Measurements from ENCODE around the gene PRKN.

The PRKN gene

GRCh38 chr6:162187168-162187935, 540.2 kb downstream of the PRKN start:
- H3K27me3 Mint-ChIP-seq = no peaks in the 10 kb centered on the region
- peaks cover 2% of the 10 kb centered on the region for H3K9me3 Mint-ChIP-seq
- DNase-seq (ENCODE audit: low spot score in 2 of 2) (no peak), ATAC-seq (ENCODE audit: low read depth) (no peak)
- H3K4me1 Mint-ChIP-seq = peaks cover under 1% of the 10 kb centered on the region
- no peak overlapping the region for H3K27ac Mint-ChIP-seq
- peaks cover 2% of the 10 kb centered on the region for H3K36me3 Mint-ChIP-seq
- no peak overlapping the region for H3K4me3 Mint-ChIP-seq

- ATAC-seq (ENCODE audit: low read depth) (no peak), DNase-seq (ENCODE audit: low spot score in 2 of 2) (no peak)
- Mint-ChIP-seq H3K9me3 (peaks cover 2% of the 10 kb centered on the region), H3K4me1 (peaks cover 19% of the 10 kb centered on the region), H3K36me3 (peaks cover 2% of the 10 kb centered on the region), H3K27me3 (no peaks in the 10 kb centered on the region), H3K27ac (no peak overlapping the region), H3K4me3 (no peak overlapping the region)
These were observed 543.1 kb downstream of the PRKN start for GRCh38 chr6:162184465-162184864.

- ATAC-seq (ENCODE audit: low read depth) (peak; percentile 37), DNase-seq (ENCODE audit: low spot score in 2 of 2) (no peak)
- no peak overlapping the region for H3K4me3 Mint-ChIP-seq
- no peaks in the 10 kb centered on the region for H3K9me3 Mint-ChIP-seq
- peaks cover 23% of the 10 kb centered on the region for H3K4me1 Mint-ChIP-seq
- H3K27ac Mint-ChIP-seq = peak overlapping the region; percentile 25
- no peaks in the 10 kb centered on the region for H3K36me3 Mint-ChIP-seq
- H3K27me3 Mint-ChIP-seq = no peaks in the 10 kb centered on the region
These were observed 545.7 kb downstream of the PRKN start for GRCh38 chr6:162181741-162182401.

- H3K9me3 Mint-ChIP-seq = no peaks in the 10 kb centered on the region
- peaks cover 23% of the 10 kb centered on the region for H3K4me1 Mint-ChIP-seq
- DNase-seq (ENCODE audit: low spot score in 2 of 2) = no peak
- no peaks in the 10 kb centered on the region for H3K36me3 Mint-ChIP-seq
- no peak for ATAC-seq (ENCODE audit: low read depth)
- no peak overlapping the region for H3K27ac Mint-ChIP-seq
- no peaks in the 10 kb centered on the region for H3K27me3 Mint-ChIP-seq
- peak overlapping the region; percentile 2 for H3K4me3 Mint-ChIP-seq
These were observed 546.5 kb downstream of the PRKN start for GRCh38 chr6:162181111-162181510.

GRCh38 chr6:162179196-162179951, 548.2 kb downstream of the PRKN start:
- ATAC-seq (ENCODE audit: low read depth) (no peak), DNase-seq (ENCODE audit: low spot score in 2 of 2) (no peak)
- no peaks in the 10 kb centered on the region for H3K9me3 Mint-ChIP-seq
- no peak overlapping the region for H3K4me3 Mint-ChIP-seq
- H3K4me1 Mint-ChIP-seq = peaks cover 23% of the 10 kb centered on the region
- no peaks in the 10 kb centered on the region for H3K27me3 Mint-ChIP-seq
- H3K27ac Mint-ChIP-seq = no peak overlapping the region
- no peaks in the 10 kb centered on the region for H3K36me3 Mint-ChIP-seq

- Mint-ChIP-seq H3K36me3 (no peaks in the 10 kb centered on the region), H3K4me3 (no peak overlapping the region), H3K4me1 (peaks cover 25% of the 10 kb centered on the region), H3K27ac (no peak overlapping the region), H3K9me3 (no peaks in the 10 kb centered on the region), H3K27me3 (no peaks in the 10 kb centered on the region)
- no peak for ATAC-seq (ENCODE audit: low read depth)
- DNase-seq (ENCODE audit: low spot score in 2 of 2) = no peak
These were observed 548.9 kb downstream of the PRKN start for GRCh38 chr6:162178666-162179065.

GRCh38 chr6:162178266-162178665, 549.3 kb downstream of the PRKN start:
- no peaks in the 10 kb centered on the region for H3K27me3 Mint-ChIP-seq
- H3K4me3 Mint-ChIP-seq = no peak overlapping the region
- DNase-seq (ENCODE audit: low spot score in 2 of 2) (no peak), ATAC-seq (ENCODE audit: low read depth) (no peak)
- H3K9me3 Mint-ChIP-seq = no peaks in the 10 kb centered on the region
- H3K36me3 Mint-ChIP-seq = no peaks in the 10 kb centered on the region
- peaks cover 25% of the 10 kb centered on the region for H3K4me1 Mint-ChIP-seq
- H3K27ac Mint-ChIP-seq = no peak overlapping the region

GRCh38 chr6:162177746-162178145, 549.8 kb downstream of the PRKN start:
- no peak for ATAC-seq (ENCODE audit: low read depth)

GRCh38 chr6:162173466-162173865, 554.1 kb downstream of the PRKN start:
- no peak overlapping the region for H3K4me3 Mint-ChIP-seq
- ATAC-seq (ENCODE audit: low read depth) = no peak
- no peaks in the 10 kb centered on the region for H3K27me3 Mint-ChIP-seq
- H3K9me3 Mint-ChIP-seq = no peaks in the 10 kb centered on the region
- no peak for DNase-seq (ENCODE audit: low spot score in 2 of 2)
- H3K36me3 Mint-ChIP-seq = no peaks in the 10 kb centered on the region
- H3K27ac Mint-ChIP-seq = no peak overlapping the region
- H3K4me1 Mint-ChIP-seq = peaks cover 2% of the 10 kb centered on the region

More at GRCh38 chr6:162177746-162178145, 549.8 kb downstream of the PRKN start:
- no peaks in the 10 kb centered on the region for H3K27me3 Mint-ChIP-seq
- no peak for DNase-seq (ENCODE audit: low spot score in 2 of 2)
- no peak overlapping the region for H3K4me3 Mint-ChIP-seq
- H3K27ac Mint-ChIP-seq = no peak overlapping the region
- no peaks in the 10 kb centered on the region for H3K9me3 Mint-ChIP-seq
- H3K36me3 Mint-ChIP-seq = no peaks in the 10 kb centered on the region
- H3K4me1 Mint-ChIP-seq = peaks cover 25% of the 10 kb centered on the region

GRCh38 chr6:162165479-162165878, 562.1 kb downstream of the PRKN start:
- no peak for ATAC-seq (ENCODE audit: low read depth)
- no peak for DNase-seq (ENCODE audit: low spot score in 2 of 2)
- H3K4me1 Mint-ChIP-seq = no peaks in the 10 kb centered on the region

GRCh38 chr6:162157167-162157870, 570.2 kb downstream of the PRKN start:
- DNase-seq (ENCODE audit: low spot score in 2 of 2) (peak in 1 of 2 donors; percentile 5), ATAC-seq (ENCODE audit: low read depth) (peak; percentile 89)
- H3K27ac Mint-ChIP-seq = peak overlapping the region; percentile 10
- H3K9me3 Mint-ChIP-seq = no peaks in the 10 kb centered on the region
- H3K4me1 Mint-ChIP-seq = peaks cover 4% of the 10 kb centered on the region
- H3K27me3 Mint-ChIP-seq = no peaks in the 10 kb centered on the region
- peak overlapping the region; percentile 67 for H3K4me3 Mint-ChIP-seq
- H3K36me3 Mint-ChIP-seq = no peaks in the 10 kb centered on the region

More at GRCh38 chr6:162165479-162165878, 562.1 kb downstream of the PRKN start:
- Mint-ChIP-seq H3K27me3 (no peaks in the 10 kb centered on the region), H3K4me3 (no peak overlapping the region), H3K9me3 (no peaks in the 10 kb centered on the region), H3K36me3 (no peaks in the 10 kb centered on the region), H3K27ac (no peak overlapping the region)

GRCh38 chr6:162156146-162156545, 571.4 kb downstream of the PRKN start:
- Mint-ChIP-seq H3K9me3 (no peaks in the 10 kb centered on the region), H3K36me3 (no peaks in the 10 kb centered on the region), H3K4me3 (no peak overlapping the region), H3K4me1 (peaks cover 4% of the 10 kb centered on the region), H3K27ac (no peak overlapping the region), H3K27me3 (no peaks in the 10 kb centered on the region)
- no peak for ATAC-seq (ENCODE audit: low read depth)
- DNase-seq (ENCODE audit: low spot score in 2 of 2) = no peak

GRCh38 chr6:162154930-162155329, 572.6 kb downstream of the PRKN start:
- Mint-ChIP-seq H3K4me3 (no peak overlapping the region), H3K9me3 (no peaks in the 10 kb centered on the region), H3K36me3 (no peaks in the 10 kb centered on the region), H3K27ac (no peak overlapping the region), H3K4me1 (peaks cover 4% of the 10 kb centered on the region), H3K27me3 (no peaks in the 10 kb centered on the region)
- no peak for ATAC-seq (ENCODE audit: low read depth)
- DNase-seq (ENCODE audit: low spot score in 2 of 2) = no peak

GRCh38 chr6:162154001-162154400, 573.6 kb downstream of the PRKN start:
- peaks cover 4% of the 10 kb centered on the region for H3K4me1 Mint-ChIP-seq

More at GRCh38 chr6:162154001-162154400, 573.6 kb downstream of the PRKN start:
- H3K4me3 Mint-ChIP-seq = no peak overlapping the region
- DNase-seq (ENCODE audit: low spot score in 2 of 2) = no peak
- H3K27ac Mint-ChIP-seq = no peak overlapping the region
- no peak for ATAC-seq (ENCODE audit: low read depth)
- no peaks in the 10 kb centered on the region for H3K27me3 Mint-ChIP-seq
- H3K9me3 Mint-ChIP-seq = no peaks in the 10 kb centered on the region
- H3K36me3 Mint-ChIP-seq = no peaks in the 10 kb centered on the region

Data from memory B cell (primary cell).